HG03039 (cell line): ENCODE data around the gene SRRM5.

ENCODE experiments used
- ATAC-seq: cut with Tn5 transposase; IDR thresholded peaks from one replicate; pipeline ENCODE4 v1.9.1; 2021; ENCODE audit warnings: mild to moderate bottlenecking, moderate library complexity; ENCODE audit not compliant: unreplicated experiment

The SRRM5 gene

GRCh38 chr19:43664018-43664417, 52.1 kb downstream of the SRRM5 start:
- no peak for ATAC-seq
